Suprapubic skin (tissue), 4 donors: ENCODE measurements around the gene UBAP1L.

ENCODE experiments used
- CTCF ChIP-seq, 2 donors: fragments of 200-600 bp in 1 of 2; fragments of 450-650 bp in 1 of 2; sonication (generic) in 1 of 2; IDR thresholded peaks; one replicate each; pipeline ENCODE4 v1.5.1; 2016 to 2019; ENCODE audit warnings: antibody characterized with exemption in 2 of 2, mild to moderate bottlenecking in 1 of 2, moderate library complexity in 1 of 2
- POLR2A ChIP-seq, 2 donors: fragments of 450-650 bp; IDR thresholded peaks; one replicate each; pipeline ENCODE4 v1.6.1; 2017; ENCODE audit warnings: antibody characterized with exemption in 2 of 2, mild to moderate bottlenecking in 2 of 2, moderate library complexity in 2 of 2
- POLR2AphosphoS5 ChIP-seq, 3 donors: sonication (generic); formaldehyde crosslinking; IDR thresholded peaks; one replicate each; pipeline ENCODE4 v1.6.1; 2017; ENCODE audit warnings: antibody characterized with exemption in 3 of 3

- TF ChIP-seq CTCF (IDR thresholded peaks at IDR 0.05) (no peak), POLR2AphosphoS5 (IDR thresholded peaks at IDR 0.05) (no peak), POLR2A (IDR thresholded peaks at IDR 0.05) (no peak)
Observed at GRCh38 chr15:65134538-65134937, 19.5 kb upstream of the UBAP1L start.
